HG03565 (cell line): ENCODE results near the gene CD69.
"Not testable (repeated sequence)": the region's sequence is repeated elsewhere in the genome, so short reads cannot be mapped to it uniquely, and the experiment has no call there.

ENCODE experiments used
- ATAC-seq: cut with Tn5 transposase; IDR thresholded peaks from one replicate; pipeline ENCODE4 v1.9.1; 2021; ENCODE audit warnings: mild to moderate bottlenecking, moderate library complexity; ENCODE audit not compliant: unreplicated experiment

The CD69 gene

DNA sequence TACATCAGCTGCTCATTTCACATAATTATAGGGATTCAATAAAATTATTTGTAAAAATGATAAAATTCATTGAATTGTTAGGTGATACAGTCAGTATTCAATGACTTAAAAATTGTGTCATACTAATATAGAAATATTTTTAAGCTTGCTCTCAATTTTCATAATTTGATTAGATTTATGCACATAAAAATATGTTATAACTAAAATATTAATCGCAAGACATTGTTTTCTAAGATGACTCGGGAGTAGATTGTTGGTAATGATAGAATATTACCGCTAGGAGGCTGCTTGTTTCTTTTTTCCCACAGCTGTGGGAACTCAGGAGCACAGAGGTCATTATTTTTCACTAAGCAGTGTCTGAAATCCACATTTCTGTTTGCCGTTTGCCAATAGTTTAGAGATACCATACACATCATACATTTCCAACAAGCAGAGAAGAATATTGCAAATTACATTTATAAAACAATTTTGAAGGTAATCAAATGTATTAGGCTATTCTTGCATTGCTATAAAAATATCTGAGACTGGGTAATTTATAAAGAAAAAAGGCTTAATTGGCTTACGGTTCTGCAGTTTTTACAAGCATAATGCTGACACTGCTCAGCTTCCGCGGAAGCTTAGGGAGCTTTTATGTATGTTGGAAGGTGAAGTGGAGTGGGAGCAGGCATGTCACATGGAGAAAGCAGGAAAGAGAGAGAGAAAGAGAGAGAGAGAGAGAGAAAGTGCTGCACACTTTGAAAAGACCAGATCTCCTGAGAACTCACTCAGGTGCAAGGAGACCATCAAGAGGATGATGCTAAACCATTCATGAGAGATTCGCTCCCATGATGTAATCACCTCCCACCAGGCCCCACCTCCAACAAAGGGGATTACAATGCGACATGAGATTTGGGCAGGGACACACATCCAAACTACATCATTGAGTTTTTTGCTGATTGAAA lies 9.2 kb downstream of the CD69 start:
- no peak for ATAC-seq

DNA sequence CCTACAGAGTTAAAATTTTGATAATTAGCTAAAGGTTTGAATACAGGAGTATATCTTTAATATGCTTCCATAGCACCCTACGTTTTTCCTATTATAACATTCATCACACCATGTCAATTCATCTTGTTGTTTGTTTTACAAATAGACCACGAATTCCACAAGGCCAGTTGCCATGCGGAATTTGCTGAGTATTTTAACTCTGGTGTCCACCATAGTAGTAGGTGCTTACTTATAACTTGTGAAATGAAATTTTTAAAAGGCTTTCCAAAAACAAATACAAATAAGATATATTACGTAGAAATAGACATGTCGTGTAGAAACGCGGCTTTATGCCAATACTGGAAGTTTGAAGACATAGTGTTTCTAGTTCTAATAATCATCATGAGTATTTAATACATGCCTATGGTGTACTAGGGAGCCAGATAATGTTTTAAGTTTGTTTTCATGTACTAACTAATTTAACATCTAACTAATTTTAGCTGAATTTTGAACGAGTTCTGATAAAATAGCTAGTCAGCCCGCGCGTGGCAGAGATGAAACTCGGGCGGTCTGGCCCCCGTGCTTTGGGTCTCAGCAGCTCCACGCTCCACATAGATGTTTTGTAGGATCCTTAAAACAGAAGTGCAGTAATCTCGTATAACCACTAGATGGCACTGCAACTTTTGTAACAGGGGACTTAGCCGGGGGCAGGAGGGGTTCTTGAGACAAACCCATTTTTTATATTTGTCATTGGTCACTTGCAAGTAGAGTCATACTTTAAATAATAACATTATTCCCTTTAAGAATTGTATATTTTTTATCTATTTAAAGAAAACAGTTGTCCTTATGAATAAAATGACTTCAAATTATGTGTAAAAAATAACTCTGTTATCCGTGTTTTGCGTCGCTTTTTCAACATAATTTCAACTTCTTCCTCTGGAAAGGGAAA lies 10.2 kb downstream of the CD69 start:
- peak; percentile 32 for ATAC-seq

DNA sequence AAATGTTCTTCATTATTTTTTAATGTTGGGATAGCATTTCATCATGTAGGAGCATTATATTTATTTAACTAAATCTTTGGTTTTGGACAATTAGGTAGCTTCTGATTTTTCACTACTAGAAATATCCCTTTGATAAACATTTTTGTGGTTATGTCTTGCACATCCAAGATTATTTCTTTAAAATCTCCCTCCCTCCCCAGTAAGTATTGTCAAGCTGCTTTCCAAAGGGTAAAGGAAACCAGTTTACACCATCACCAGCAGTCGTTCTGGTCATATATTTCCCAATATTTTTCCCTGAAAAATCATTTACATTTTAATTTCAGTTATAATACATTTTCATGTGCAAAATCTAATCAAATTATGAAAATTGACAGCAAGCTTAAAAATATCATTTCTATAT lies 11.1 kb downstream of the CD69 start:
- ATAC-seq: no peak

DNA sequence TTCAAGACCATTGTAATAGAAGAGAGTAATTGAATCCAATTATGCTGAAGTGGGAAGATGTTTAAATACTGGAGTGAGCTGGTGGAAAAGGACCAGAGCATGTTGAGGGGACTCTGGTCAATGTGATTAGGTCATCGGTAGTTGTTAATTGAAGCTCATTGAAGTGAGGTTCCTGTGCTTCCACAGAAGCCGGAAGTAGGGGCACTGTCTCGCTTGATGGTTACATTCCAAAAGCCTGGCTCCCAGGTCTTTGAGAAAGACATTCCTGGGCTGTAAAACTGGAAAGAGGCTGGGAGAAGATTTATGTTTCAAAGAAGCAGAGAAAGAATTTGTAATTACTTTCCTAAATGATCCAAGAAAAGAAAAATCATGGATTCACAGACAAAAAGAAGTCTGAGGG lies 15.5 kb downstream of the CD69 start:
- no peak for ATAC-seq

DNA sequence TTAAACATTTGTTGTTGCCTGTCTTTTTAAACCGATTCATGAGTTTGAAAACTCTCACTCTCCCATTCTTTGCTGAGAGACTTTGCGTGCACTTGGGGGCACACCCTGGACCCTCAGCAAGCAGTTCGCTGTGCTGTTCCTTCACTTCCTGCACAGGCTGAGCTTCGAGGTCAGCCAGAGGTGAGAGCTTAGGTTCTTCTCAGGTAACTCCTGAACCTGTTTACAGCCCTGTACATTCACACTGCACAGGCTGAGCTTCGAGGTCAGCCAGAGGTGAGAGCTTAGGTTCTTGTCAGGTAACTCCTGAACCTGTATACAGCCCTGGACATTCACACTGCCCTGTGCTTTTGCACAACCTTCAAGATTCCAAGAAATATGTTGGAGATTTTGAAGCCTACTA lies 18.0 kb downstream of the CD69 start:
- no peak for ATAC-seq

DNA sequence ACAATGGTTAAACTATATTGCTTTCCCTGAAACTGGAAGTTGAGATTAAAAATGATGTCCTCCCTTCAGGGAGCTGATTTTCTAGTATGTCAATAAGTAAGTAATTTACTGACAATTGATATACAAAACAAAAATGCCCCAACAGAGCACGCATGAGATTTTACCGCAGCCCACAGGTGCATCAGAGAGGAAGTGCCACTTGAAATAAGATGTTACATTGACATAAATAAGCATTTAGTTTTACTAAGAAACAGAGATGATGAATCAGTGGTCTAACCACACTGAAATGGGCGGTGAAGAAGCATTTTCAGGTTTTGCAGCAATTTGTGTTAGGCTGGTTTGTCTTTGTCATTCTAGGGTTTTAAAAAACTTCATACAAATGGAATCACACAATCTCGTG lies 19.0 kb downstream of the CD69 start:
- peak; percentile 72 for ATAC-seq

DNA sequence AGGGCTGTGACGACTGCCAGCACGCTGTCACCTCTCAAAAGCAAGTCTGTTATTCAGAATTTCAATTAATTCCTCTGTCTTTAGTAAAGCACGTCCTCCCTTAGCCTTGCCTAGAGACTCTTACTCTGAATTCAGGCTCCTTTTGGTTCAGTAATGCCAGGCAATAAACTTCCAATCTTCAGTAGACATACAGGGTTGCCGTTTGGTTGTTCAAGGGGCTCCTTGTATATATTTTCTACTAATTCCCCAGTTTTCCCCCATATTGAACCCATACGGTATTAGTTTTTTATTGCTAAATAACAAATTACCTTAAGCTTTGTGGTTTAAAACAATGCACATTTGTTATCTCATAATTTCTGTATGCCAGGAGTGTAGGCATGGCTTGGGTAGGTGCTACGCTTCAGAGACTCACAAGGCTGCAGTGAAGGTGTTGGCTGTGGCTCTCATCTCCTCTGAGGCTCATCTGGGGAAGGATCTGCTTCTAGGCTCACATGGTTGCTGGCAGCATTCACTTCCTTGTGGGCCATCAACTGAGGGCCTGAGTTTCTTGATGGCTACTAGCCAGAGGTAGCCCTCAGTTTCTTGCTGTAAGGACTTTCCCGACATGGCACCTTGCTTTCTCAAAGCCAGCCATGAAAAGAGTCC lies 20.5 kb downstream of the CD69 start:
- ATAC-seq: no peak

DNA sequence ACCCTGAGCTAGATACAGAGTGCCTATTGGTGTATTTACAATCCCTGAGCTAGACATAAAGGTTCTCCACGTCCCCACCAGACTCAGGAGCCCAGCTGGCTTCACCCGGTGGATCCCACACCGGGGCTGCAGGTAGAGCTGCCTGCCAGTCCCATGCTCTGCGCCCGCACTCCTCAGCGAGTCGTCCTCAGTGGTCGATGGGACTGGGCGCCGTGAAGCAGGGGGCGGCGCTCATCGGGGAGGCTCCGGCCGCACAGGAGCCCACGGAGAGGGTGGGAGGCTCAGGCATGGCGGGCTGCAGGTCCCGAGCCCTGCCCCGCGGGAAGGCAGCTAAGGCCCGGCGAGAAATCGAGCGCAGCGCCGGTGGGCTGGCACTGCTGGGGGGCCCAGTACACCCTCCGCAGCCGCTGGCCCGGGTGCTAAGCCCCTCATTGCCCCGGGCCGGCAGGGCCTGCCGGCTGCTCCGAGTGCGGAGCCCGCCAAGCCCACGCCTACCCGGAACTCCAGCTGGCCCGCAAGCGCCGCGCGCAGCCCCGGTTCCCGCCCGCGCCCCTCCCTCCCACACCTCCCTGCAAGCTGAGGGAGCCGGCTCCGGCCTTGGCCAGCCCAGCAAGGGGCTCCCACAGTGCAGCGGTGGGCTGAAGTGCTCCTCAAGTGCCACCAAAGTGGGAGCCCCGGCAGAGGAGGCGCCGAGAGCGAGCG lies 21.1 kb downstream of the CD69 start:
- not testable (repeated sequence) for ATAC-seq

DNA sequence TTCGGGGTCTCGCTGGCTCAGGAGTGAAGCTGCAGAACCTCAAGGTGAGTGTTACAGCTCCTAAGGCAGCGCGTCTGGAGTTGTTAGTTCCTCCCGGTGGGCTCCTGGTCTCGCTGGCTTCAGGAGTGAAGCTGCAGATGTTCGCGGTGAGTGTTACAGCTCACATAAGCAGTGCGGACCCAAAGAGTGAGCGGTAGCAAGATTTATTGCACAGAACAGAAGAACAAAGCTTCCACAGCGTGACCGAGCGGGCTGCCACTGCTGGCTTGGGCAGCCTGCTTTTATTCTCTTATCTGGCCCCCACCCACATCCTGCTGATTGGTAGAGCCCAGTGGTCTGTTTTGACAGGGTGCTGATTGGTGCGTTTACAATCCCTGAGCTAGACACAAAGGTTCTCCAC lies 21.8 kb downstream of the CD69 start:
- ATAC-seq: not testable (repeated sequence)

DNA sequence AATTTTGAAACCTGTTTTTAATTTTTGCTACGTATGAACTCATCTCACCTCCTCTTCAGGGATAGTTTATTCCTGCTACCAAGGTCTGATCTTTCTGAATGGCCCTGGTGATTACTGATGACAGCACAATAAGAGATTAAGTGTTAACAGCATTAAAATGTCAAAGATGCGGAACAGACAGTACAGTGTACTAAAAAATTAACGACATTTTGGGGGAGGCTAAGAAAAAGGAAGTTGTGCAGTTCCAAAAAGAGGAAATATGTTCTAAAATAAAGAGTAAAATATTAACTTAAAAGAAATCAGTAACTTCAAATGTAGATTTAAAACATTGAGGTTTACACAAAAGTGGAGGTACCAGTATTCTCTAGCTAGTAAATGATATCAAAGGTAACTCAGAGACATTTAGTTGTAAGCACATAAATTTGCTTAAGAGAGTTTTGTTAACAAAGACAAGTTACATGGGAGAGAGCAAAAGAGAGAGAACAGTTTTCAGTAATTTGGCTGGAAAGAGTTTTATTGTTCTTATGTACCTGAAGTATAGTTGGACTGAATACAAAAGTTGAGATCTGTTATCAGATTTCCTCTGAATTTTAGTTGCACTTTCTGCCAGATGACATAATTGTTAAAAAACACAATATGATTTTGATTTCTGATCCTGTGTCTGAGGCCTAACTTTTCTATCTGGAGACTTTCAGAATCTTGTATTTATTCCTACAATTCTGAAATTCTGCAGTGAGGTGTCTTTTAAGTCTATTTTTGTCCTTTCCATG lies 23.6 kb downstream of the CD69 start:
- ATAC-seq: no peak

DNA sequence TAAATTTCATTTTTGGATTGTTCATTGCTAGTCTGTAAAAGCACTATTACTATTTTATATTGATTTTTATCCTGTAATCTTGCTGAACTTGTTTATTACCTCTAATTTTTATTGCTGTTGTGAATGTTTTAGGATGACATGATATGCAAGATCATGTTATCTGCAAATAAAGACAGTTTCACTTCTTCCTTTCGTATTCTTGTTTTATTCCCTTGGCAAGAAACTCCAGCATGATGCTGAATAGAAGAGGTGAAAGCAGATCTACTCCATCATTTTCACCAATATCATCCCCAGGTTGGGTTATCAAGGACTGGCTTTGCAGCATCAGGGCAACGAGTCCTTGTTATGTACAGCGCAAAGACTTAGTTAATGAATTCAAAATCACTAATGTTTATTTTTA lies 25.1 kb downstream of the CD69 start:
- no peak for ATAC-seq

DNA sequence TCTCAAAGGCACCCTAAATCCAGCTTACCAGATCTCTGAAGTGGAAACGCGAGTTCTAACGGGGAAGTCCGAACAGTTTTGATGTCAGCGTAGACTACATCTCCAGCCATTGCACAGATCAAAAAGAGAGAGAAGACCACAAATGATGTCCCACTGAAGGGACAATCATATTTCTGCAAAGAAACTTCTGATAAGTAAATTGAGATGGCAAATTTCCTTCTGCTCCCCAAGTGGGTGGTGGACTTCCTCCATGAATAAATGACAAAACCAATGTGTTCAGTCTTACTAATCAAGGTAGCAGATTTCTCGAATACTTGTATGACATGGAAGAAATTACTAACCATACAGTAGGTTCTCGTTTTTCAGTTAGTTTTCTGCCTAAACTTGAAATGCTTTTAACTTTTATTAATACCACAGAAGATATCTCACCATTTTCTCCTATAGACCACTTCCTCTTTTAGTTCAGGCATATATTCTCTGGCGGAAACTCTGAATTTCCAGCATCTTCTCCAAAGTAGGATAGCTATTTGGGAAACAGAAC lies 27.7 kb downstream of the CD69 start, which contains the start of gene CLECL1:
Gene CLECL1 (minus strand): TSS at position 177 of the 541 bp plus-strand sequence.
- peak; percentile 39 for ATAC-seq

DNA sequence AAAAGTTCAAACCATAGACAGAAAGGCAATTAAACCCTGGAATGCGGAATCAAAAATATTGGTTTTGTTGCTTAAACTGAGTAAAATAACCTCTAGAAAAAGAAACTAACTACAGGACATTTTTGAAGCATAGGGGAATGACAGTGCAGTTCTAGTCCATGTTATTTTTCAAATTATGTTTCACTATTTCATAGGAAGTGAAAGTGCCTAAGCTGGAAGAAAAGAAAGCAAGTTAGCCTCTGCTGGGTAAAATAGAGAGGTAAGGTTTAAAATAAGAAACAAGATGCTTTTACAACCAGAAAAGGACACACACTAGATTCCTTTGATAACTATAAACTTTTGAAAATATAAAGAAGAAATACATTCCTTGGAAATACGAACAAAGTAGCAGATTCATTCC lies 28.9 kb downstream of the CD69 start:
- no peak for ATAC-seq

DNA sequence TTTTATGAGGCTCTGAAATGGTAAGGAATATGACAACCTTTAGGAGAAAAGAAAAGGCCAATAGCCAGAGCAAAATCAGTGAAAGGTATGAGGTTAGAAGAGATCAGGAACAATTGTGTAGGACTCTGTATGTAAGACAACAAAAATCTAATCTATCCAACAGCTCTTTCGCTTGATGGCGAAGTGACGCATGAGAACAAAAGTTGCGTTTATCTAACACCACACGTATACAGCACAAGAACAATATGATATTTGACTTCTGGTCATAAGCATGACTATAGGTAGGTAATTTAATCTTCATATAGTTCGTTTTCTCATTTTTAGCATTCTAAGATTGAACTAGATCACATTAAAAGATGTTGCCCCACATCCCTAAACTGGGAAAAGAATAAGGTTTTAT lies 29.3 kb downstream of the CD69 start:
- ATAC-seq: no peak

DNA sequence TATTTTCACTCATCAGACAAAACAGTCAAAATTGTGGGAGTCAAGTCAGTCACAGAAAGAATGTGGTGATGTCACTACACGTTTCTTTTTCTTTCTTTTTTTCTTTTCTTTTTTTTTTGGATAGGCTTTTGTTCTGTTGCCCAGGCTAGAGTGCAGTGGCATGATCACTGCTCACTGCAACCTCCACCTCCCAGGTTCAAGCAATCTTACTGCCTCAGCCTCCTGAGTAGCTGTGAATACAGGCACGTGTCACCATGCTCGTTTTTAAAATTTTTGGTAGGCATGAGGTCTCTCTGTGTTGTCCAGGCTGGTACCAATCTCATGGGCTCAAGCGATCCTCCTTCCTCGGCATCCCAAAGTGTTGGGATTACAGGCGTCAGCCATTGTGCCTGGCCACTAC lies 30.1 kb downstream of the CD69 start:
- ATAC-seq: no peak

DNA sequence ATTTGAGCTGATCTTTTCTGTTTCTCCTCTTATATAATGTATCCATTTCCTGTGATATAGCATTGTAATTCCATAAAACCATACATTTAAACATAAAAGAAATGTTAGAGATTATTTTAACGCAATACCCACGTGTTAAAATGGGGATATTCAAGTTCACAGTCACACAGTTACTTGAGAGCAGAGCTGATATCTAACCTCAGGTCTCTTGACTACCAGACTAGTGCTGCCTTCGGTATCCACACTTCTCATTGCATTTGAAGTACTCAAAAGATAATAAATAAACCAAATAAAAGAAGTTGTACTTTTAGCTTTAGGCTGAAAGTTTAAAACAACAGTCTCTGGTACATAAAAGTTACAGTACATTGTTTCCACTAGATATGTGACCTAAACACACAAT lies 30.7 kb downstream of the CD69 start:
- ATAC-seq: no peak

DNA sequence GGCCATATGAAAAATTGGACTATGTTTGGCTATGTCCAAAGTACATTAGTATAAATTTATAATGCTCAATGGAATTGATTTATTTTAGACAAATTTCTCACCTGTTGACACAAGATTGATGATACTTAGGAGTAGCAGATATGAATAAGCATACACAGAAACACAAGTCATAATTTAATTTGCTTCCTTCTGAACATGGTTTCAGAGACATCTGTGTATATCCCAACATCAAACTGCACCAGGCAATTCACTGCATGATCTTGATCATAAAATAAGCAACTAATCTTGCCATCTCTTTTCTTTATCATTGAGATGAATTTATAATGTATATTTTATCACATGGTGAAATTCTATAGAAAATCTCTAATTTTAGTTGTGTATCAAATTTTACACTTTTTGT lies 31.6 kb downstream of the CD69 start:
- ATAC-seq: no peak

DNA sequence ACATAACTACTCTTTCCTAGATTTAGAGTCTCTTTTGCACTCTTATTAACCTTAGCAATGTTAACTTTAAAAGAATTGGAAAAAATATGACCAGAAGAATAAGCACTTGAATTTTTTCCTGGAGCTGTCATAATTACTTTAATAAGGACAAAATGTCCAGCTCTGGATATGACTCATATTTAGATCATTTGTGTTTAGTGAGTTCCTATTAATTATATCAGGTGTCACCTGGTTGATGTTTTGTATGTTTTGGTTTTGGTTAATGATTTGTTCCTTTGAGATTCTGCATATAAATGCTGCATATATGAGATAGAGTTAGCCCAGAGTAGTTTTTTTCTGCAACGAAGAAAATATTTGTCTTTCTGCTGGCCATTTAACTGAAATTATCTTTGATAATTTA lies 32.9 kb downstream of the CD69 start:
- no peak for ATAC-seq

DNA sequence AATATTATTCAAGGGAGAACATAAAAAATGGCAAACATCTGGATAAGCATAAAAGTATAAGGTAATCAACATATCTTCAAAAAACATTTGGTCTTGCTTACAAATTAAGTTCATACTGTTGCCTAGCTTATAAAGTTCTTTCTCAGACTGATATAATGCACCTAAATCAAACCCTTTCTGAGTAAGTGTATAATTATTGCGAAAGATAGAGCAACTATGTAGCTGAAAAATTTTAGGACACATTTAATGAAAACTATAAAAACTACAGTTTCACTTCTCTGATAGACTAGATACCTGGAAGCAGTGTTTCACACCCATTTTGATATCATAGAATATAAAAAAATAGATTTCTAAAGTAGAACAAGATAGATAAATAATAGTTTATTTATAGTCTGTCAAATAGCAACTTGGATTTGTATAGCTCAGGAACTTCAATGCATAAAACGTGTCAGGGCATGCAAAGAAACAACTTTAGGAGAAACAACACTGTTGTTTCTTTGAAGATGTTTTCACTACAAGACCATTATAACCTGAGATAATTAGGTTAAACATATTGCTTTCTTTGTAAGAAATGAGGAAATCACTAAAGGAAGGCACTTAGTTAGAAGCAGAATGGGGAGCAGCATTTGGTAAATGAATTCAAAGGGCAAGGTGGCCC lies 35.4 kb downstream of the CD69 start:
- ATAC-seq: no peak
